PC-3 (cell line): Measurements from ENCODE around the gene MAML2.

ENCODE experiments used
- EZH2phosphoT487 ChIP-seq: fragments of 300-600 bp; sonication (generic); IDR thresholded peaks from 2 replicates; pipeline ENCODE4 v1.6.1; 2018; ENCODE audit warnings: mild to moderate bottlenecking, antibody characterized with exemption, low read length, borderline replicate concordance
- TF ChIP-seq, protein P1 (sequence below): fragments of 300-600 bp; sonication (generic); conservative IDR thresholded peaks from 2 replicates; pipeline ENCODE4 v1.5.1; 2017; ENCODE audit warnings: antibody characterized with exemption, low read depth, mild to moderate bottlenecking, low read length

- TF ChIP-seq, protein P1, sequence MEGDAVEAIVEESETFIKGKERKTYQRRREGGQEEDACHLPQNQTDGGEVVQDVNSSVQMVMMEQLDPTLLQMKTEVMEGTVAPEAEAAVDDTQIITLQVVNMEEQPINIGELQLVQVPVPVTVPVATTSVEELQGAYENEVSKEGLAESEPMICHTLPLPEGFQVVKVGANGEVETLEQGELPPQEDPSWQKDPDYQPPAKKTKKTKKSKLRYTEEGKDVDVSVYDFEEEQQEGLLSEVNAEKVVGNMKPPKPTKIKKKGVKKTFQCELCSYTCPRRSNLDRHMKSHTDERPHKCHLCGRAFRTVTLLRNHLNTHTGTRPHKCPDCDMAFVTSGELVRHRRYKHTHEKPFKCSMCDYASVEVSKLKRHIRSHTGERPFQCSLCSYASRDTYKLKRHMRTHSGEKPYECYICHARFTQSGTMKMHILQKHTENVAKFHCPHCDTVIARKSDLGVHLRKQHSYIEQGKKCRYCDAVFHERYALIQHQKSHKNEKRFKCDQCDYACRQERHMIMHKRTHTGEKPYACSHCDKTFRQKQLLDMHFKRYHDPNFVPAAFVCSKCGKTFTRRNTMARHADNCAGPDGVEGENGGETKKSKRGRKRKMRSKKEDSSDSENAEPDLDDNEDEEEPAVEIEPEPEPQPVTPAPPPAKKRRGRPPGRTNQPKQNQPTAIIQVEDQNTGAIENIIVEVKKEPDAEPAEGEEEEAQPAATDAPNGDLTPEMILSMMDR: no peak
- TF ChIP-seq EZH2phosphoT487: no peak
These were observed 99.9 kb downstream of the MAML2 start for GRCh38 chr11:96242971-96243647.
